Cardiac ventricle fibroblast (primary cell): ENCODE data around the gene TCP11X2. TPM values are rescaled to one million over a fixed set of nuclear protein-coding genes. Genes with fewer than 3 reads are reported as not detected.

ENCODE experiments used
- total RNA-seq: library from RNA; depleted of rRNA; stranded (reverse); fragments of >200 nt; gene quantifications from 2 replicates; pipeline ENCODE4 v1.2.3, GENCODE V29; 2015

TCP11X2 gene
- total RNA-seq, result not detected in 2 replicates

GRCh38 chrX:102471762-102472220 lies at the start of gene TCP11X2:
Gene TCP11X2 (minus strand): TSS chrX:102471812.

GRCh38 chrX:102515975-102516941 lies 44.6 kb upstream of the TCP11X2 start, which contains the start of gene TMSB15A:
Gene TMSB15A (minus strand): TSS chrX:102516739.

GRCh38 chrX:102439908-102440307 lies 31.7 kb downstream of the TCP11X2 start, which contains the start of gene NXF2B:
Gene NXF2B (minus strand): TSS chrX:102440008. CDS start chrX:102380036, 59,972 bp downstream.

Other genes starting within 250 kb of the TCP11X2 start
- not detected in 2 replicates for gene NXF2, start 224.6 kb downstream of the TCP11X2 start, total RNA-seq
- gene NXF2B, start 31.8 kb downstream of the TCP11X2 start, total RNA-seq, result not detected in 2 replicates
- gene TMSB15A, start 44.9 kb upstream of the TCP11X2 start, total RNA-seq, result 0.56 and 2.8 TPM in 2 replicates
- gene ARMCX5, start 127.7 kb upstream of the TCP11X2 start, total RNA-seq, result 10.0 and 14.3 TPM in 2 replicates
- gene GPRASP1, start 179.7 kb upstream of the TCP11X2 start, total RNA-seq, result 1.1 and 1.7 TPM in 2 replicates
- gene GPRASP2, start 240.6 kb upstream of the TCP11X2 start, total RNA-seq, result 9.7 and 10.9 TPM in 2 replicates
- 1.7 and 3.7 TPM in 2 replicates for gene GPRASP3, start 248.9 kb upstream of the TCP11X2 start, total RNA-seq